Fibroblast of lung (primary cell): Measurements from ENCODE around the gene ACOT7.

Experiments
- CTCF ChIP-seq, 2 donors: IDR thresholded peaks in 1 of 2; conservative IDR thresholded peaks in 1 of 2; 1 replicate in 1 of 2; 2 replicates in 1 of 2; pipeline ENCODE4 v1.5.1; 2011 to 2012; ENCODE audit warnings: low read length in 2 of 2, control low read depth in 1 of 2, inconsistent platforms in 1 of 2, low read depth in 1 of 2, mild to moderate bottlenecking in 1 of 2
- EZH2 ChIP-seq: IDR thresholded peaks from 2 replicates; pipeline ENCODE4 v1.5.1; 2012; ENCODE audit warnings: low read length, control low read depth, mild to moderate bottlenecking; ENCODE audit errors: missing control alignments

- TF ChIP-seq CTCF (conservative IDR thresholded peaks at IDR 0.05 in 1 of 2, IDR thresholded peaks at IDR 0.05 in 1 of 2; ENCODE audit: low read depth in 1 of 2, low read length in 2 of 2) (no peak), EZH2 (no peak)
Measured at GRCh38 chr1:6267686-6268322, 125.8 kb downstream of the ACOT7 start.
